ENCODE results near the gene TCF25.

DNA sequence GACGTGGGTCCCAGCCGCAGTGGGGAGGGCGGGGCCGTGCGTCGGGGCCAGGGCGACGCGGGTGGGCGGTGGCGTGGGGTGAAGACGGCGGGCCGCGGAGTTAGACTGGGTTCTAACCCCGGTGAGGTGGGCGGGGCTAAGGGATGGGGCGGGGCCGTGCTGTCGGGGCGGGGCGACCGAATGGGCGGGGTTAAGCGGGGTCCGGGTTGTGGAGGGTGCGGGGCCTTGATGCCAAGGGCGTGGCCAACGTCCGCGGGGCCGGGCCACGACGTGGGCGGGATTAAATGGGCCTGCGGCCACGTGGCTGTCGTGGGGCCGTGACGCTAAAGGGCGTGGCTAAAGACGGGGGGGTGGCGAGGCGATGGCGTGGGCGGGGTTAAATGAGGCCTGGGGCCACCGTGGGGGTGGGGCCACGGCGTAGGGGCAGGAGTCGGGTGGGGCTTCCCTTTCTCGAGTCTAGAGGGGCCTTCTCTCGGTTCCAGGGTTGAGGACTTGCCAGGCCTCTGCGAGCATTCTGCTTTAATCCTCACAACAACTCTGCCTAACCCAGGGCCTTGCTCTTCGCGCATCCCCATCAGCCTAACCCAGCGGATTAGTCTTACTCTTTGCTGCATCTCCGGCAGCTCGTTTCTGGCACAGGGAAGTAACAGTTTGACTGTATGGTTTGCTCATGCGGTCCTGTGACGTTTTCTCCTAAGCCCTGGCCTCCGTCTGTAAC is 739 bp downstream of the TCF25 start:
- TF ChIP-seq, protein P1, sequence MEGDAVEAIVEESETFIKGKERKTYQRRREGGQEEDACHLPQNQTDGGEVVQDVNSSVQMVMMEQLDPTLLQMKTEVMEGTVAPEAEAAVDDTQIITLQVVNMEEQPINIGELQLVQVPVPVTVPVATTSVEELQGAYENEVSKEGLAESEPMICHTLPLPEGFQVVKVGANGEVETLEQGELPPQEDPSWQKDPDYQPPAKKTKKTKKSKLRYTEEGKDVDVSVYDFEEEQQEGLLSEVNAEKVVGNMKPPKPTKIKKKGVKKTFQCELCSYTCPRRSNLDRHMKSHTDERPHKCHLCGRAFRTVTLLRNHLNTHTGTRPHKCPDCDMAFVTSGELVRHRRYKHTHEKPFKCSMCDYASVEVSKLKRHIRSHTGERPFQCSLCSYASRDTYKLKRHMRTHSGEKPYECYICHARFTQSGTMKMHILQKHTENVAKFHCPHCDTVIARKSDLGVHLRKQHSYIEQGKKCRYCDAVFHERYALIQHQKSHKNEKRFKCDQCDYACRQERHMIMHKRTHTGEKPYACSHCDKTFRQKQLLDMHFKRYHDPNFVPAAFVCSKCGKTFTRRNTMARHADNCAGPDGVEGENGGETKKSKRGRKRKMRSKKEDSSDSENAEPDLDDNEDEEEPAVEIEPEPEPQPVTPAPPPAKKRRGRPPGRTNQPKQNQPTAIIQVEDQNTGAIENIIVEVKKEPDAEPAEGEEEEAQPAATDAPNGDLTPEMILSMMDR (IDR thresholded peaks at IDR 0.05) = no peak
- TF ChIP-seq POLR2A (IDR thresholded peaks at IDR 0.05) = no peak

Data from body of pancreas (tissue), 4 donors.